Measurements from ENCODE around the gene ZFYVE28. TPM values are rescaled to one million over a fixed set of nuclear protein-coding genes. Genes with fewer than 3 reads are reported as not detected.

ZFYVE28 gene
- total RNA-seq, 1 donor from 2014 or later, result 11.3 TPM

- Histone ChIP-seq H3K36me3 (no peaks in the 10 kb centered on the region), H3K4me1 (peaks cover 12% of the 10 kb centered on the region), H3K27me3 (no peaks in the 10 kb centered on the region), H3K27ac (no peak overlapping the region), H3K4me3 (no peak overlapping the region), H3K9me3 (no peaks in the 10 kb centered on the region)
- DNase-seq (ENCODE audit: extremely low spot score in 2 of 2), result no peak
- intact Hi-C loops (cut with DNase I), result no loop called here
- TF ChIP-seq CTCF (IDR thresholded peaks at IDR 0.05) (no peak), POLR2AphosphoS5 (IDR thresholded peaks at IDR 0.05; ENCODE audit: insufficient read depth in 1 of 2, low read depth in 1 of 2) (no peak), POLR2A (IDR thresholded peaks at IDR 0.05) (no peak)
Observed at GRCh38 chr4:2289955-2290333, 128.5 kb downstream of the ZFYVE28 start.

DNA sequence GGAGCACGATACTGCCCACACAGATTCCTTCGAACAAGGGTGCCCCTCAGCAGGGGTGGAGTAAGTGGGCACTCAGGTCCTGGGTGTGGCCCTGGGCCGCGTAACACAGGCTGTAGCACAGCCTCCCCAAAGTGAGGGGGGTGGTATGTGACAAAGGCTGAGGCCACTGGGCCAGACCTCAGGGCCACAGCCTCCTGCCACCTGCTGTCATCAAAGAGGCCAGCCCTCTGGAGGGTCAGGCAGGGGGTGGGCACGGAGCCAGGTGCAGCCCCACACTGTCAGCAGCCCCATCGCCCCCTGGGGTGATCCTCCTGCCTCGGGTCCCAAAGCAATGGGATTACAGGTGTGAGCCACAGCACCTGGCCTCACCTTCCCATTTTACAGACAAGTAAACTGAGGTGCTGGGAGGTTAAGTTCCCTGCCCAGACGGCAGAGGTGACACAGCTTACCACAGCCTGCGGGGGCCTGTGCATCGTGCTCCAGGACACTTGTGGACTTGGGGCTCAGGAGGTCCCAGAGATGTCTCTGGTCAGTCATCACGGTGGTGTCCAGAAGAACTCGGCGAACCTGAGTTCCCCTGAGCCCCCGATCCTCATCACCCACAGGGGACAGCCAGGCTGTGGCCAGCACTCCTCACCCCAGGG is 129.0 kb downstream of the ZFYVE28 start:
- Histone ChIP-seq H3K9me3 (no peaks in the 10 kb centered on the region), H3K27ac (no peak overlapping the region), H3K36me3 (no peaks in the 10 kb centered on the region), H3K4me1 (peaks cover 12% of the 10 kb centered on the region), H3K27me3 (no peaks in the 10 kb centered on the region), H3K4me3 (no peak overlapping the region)
- DNase-seq (ENCODE audit: extremely low spot score in 2 of 2), result no peak
- no peak for TF ChIP-seq POLR2A (IDR thresholded peaks at IDR 0.05)
- no peak for TF ChIP-seq POLR2AphosphoS5 (IDR thresholded peaks at IDR 0.05; ENCODE audit: insufficient read depth in 1 of 2, low read depth in 1 of 2)
- TF ChIP-seq CTCF (IDR thresholded peaks at IDR 0.05), result no peak
- intact Hi-C loops (cut with DNase I), result no loop called here

GRCh38 chr4:2288051-2288541 is 130.3 kb downstream of the ZFYVE28 start:
- peaks cover 12% of the 10 kb centered on the region for H3K4me1 ChIP-seq
- no peaks in the 10 kb centered on the region for H3K27me3 ChIP-seq
- H3K36me3 ChIP-seq, result no peaks in the 10 kb centered on the region
- TF ChIP-seq POLR2A (IDR thresholded peaks at IDR 0.05) (no peak), POLR2AphosphoS5 (IDR thresholded peaks at IDR 0.05; ENCODE audit: insufficient read depth in 1 of 2, low read depth in 1 of 2) (no peak)
- H3K27ac ChIP-seq, result no peak overlapping the region
- DNase-seq (ENCODE audit: extremely low spot score in 2 of 2), result no peak
- intact Hi-C loops (cut with DNase I), result no loop called here
- no peaks in the 10 kb centered on the region for H3K9me3 ChIP-seq
- H3K4me3 ChIP-seq, result no peak overlapping the region

GRCh38 chr4:2287594-2287915 is 130.9 kb downstream of the ZFYVE28 start:
- no peak for TF ChIP-seq POLR2AphosphoS5 (IDR thresholded peaks at IDR 0.05; ENCODE audit: insufficient read depth in 1 of 2, low read depth in 1 of 2)
- no peak for TF ChIP-seq CTCF (IDR thresholded peaks at IDR 0.05)
- TF ChIP-seq POLR2A (IDR thresholded peaks at IDR 0.05), result no peak
- Histone ChIP-seq H3K36me3 (no peaks in the 10 kb centered on the region), H3K27ac (no peak overlapping the region), H3K4me1 (peaks cover 12% of the 10 kb centered on the region), H3K4me3 (no peak overlapping the region), H3K27me3 (no peaks in the 10 kb centered on the region), H3K9me3 (no peaks in the 10 kb centered on the region)
- DNase-seq (ENCODE audit: extremely low spot score in 2 of 2), result no peak
- intact Hi-C loops (cut with DNase I), result no loop called here

DNA sequence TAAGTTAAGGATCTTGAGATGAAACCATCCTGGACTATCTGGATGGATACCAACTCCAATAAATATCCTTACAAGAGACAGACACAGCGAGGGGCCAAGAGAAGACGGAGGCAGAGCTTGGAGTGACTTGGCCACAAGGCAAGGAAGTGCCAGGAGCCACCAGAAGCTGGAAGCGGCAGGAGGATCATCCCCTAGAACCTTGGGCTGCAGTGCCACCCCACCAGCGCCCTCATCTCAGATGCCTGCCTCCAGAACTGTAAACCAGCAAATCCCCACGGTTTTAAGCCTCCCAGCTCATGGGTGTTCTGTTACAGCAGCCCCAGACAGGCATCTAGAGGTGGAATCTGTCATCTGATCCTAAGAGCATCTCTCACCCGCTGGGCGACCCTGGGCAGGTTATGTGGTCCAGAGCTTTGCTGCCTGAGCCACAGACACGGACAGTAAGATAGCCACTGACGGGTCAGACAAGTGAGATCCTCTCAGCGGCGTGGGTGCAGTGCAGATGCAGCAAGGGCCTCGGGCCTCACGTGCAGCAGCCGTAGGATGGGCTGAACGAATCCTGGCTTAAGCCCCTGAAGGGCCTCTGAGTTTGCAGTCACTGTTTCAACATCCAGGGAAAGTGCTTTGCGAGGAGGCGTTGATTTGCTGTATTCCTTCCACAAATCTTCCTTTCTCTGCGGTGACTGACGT is 131.4 kb downstream of the ZFYVE28 start:
- no peak for DNase-seq (ENCODE audit: extremely low spot score in 2 of 2)
- peaks cover 8% of the 10 kb centered on the region for H3K4me1 ChIP-seq
- no peak overlapping the region for H3K4me3 ChIP-seq
- intact Hi-C loops (cut with DNase I), result no loop called here
- no peaks in the 10 kb centered on the region for H3K9me3 ChIP-seq
- no peaks in the 10 kb centered on the region for H3K36me3 ChIP-seq
- H3K27me3 ChIP-seq, result no peaks in the 10 kb centered on the region
- TF ChIP-seq POLR2A (IDR thresholded peaks at IDR 0.05), result no peak
- TF ChIP-seq CTCF (IDR thresholded peaks at IDR 0.05), result no peak
- TF ChIP-seq POLR2AphosphoS5 (IDR thresholded peaks at IDR 0.05; ENCODE audit: insufficient read depth in 1 of 2, low read depth in 1 of 2), result no peak
- H3K27ac ChIP-seq, result no peak overlapping the region

All from vagina (tissue), 2 donors.